ENCODE data around the gene SIRT4. TPM values are rescaled to one million over a fixed set of nuclear protein-coding genes. Genes with fewer than 3 reads are reported as not detected.

Gene SIRT4
- total and polyA plus RNA-seq, 2 of the 13 experiments (the other 11 are each of a cell fraction or from before 2014, with no cell fraction given) = 3.4 to 5.8 TPM

DNA sequence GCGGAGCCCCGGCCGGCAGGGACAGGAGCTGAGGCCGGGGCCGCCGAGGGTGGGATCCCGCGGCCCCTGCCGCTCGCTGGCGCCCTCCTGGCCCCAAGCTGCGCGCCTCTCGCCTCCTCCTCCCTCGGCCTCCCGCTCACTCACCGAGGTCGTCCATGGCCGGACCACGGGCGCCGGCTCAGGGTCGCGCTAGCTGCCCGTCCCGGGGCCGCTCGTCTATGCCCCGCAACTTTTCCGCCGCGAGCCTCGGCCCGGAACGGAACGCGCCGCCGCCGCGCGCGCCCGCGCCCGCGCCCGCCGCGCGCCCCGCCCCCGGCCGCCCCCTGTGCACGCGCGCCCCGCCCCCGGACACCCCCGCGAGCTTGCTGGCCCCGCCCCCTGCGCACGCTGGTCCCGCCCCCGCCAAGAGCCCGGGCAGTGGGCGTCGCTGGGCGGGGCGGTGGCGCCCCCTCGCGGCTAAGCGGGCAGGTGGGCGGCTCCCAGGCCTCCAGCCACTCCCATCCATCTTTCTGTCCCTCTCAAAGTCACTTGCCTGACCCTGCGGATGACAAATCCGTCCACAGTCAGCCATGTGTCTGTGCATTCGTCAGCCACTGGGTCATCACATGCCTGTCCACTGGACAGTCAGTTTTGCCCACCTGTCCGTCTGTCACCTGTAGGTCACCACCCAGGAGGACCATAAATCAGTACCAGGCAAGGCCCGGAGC is 36.5 kb upstream of the SIRT4 start, which contains the start of gene PXN (continued):
- TF ChIP-seq ZBTB25 (CRISPR knock-in tag; IDR thresholded peaks at IDR 0.05) (no peak), PBX3 (CRISPR knock-in tag; IDR thresholded peaks at IDR 0.05; ENCODE audit: borderline replicate concordance) (no peak), ZNF34 (CRISPR knock-in tag; IDR thresholded peaks at IDR 0.05; ENCODE audit: borderline replicate concordance) (0 out of 2 replicates have a peak, but pooled peaks have one; percentile 36), ZNF619 (CRISPR knock-in tag; IDR thresholded peaks at IDR 0.05) (0 out of 2 replicates have a peak, but pooled peaks have one; percentile 29), DNMT1 (CRISPR knock-in tag; IDR thresholded peaks at IDR 0.05) (no peak), TCF12 (IDR thresholded peaks at IDR 0.05) (no peak), TCF12 (CRISPR knock-in tag; IDR thresholded peaks at IDR 0.05) (no peak), SP5 (CRISPR knock-in tag; IDR thresholded peaks at IDR 0.05; ENCODE audit: borderline replicate concordance, low read depth) (peak; percentile 65; the same call in 1 of the 2 replicates), REPIN1 (CRISPR knock-in tag; IDR thresholded peaks at IDR 0.05; ENCODE audit: borderline replicate concordance, low read depth) (0 out of 2 replicates have a peak, but pooled peaks have one; percentile 52), ZBTB33 (CRISPR knock-in tag; IDR thresholded peaks at IDR 0.05) (no peak), MED1 (CRISPR knock-in tag; IDR thresholded peaks at IDR 0.05) (peak; percentile 72; the same call in 1 of the 2 replicates), AFF4 (CRISPR knock-in tag; IDR thresholded peaks at IDR 0.05) (no peak), TEF (CRISPR knock-in tag; IDR thresholded peaks at IDR 0.05) (no peak), ZFP36L1 (CRISPR knock-in tag; IDR thresholded peaks at IDR 0.05) (no peak), TMF1 (CRISPR knock-in tag; IDR thresholded peaks at IDR 0.05; ENCODE audit: low read depth) (no peak), ZKSCAN1 (IDR thresholded peaks at IDR 0.05; ENCODE audit: low read length) (no peak), CCDC6 (CRISPR knock-in tag; IDR thresholded peaks at IDR 0.05) (no peak)
- TF ChIP-seq, protein P1, sequence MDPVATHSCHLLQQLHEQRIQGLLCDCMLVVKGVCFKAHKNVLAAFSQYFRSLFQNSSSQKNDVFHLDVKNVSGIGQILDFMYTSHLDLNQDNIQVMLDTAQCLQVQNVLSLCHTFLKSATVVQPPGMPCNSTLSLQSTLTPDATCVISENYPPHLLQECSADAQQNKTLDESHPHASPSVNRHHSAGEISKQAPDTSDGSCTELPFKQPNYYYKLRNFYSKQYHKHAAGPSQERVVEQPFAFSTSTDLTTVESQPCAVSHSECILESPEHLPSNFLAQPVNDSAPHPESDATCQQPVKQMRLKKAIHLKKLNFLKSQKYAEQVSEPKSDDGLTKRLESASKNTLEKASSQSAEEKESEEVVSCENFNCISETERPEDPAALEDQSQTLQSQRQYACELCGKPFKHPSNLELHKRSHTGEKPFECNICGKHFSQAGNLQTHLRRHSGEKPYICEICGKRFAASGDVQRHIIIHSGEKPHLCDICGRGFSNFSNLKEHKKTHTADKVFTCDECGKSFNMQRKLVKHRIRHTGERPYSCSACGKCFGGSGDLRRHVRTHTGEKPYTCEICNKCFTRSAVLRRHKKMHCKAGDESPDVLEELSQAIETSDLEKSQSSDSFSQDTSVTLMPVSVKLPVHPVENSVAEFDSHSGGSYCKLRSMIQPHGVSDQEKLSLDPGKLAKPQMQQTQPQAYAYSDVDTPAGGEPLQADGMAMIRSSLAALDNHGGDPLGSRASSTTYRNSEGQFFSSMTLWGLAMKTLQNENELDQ (CRISPR knock-in tag; IDR thresholded peaks at IDR 0.05; ENCODE audit: borderline replicate concordance) = no peak

All from HepG2 (cell line).